GM21576 (cell line): Measurements from ENCODE around the gene RPL21.
"Not testable (repeated sequence)": the region's sequence is repeated elsewhere in the genome, so short reads cannot be mapped to it uniquely, and the experiment has no call there.

ENCODE experiments used
- ATAC-seq: cut with Tn5 transposase; IDR thresholded peaks from one replicate; pipeline ENCODE4 v1.9.1; 2021; ENCODE audit warnings: mild to moderate bottlenecking, moderate library complexity; ENCODE audit not compliant: unreplicated experiment

The RPL21 gene

GRCh38 chr13:27283906-27284493, 32.6 kb downstream of the RPL21 start:
- ATAC-seq = no peak

DNA sequence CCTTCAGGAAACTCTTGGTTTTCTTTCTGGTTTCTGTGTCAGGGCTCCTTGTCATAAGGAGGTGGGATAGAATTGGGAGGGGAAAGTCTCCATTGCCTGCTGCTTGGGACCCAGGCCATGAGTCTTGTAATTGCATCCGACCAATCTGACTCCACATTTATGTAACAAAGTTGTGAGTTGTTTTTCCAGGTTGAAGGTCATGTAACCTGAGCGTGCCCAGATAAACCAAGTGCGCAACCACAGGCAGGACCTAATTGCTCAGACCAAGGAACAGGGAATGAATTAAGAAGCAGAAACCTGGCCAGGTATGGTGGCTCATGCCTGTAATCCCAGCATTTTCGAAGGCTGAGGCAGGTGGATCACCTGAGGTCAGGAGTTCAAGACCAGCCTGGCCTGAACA, 37.0 kb downstream of the RPL21 start:
- no peak for ATAC-seq

DNA sequence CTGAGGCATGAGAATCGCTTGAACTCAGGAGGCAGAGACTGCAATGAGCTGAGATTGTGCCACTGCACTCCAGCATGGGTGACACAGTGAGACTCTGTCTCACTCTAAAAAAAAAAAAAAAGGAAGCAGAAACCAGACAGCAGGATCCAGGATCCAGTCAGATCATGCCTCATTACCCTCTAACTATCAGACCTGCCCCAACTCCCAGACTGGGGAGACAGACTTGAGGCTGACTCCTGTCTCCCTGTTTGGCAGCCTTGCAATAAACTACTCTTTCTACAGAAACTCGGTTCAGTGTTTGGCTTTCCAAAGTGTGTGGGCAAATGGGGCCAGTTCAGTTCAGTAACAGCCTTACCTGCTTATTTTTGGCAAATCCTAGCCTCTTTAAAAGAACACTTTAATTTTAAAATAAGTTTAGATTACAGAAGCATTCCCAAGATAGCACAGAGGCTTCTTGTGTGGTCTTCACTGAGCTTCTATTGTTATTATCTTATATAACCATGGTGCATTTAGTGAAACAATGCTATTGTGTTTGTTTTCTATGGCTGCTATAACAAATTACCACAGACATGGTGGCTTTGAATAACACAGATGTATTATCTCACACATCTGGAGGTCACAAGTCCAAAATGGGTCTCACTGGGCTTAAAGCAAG, 37.8 kb downstream of the RPL21 start:
- ATAC-seq = no peak

DNA sequence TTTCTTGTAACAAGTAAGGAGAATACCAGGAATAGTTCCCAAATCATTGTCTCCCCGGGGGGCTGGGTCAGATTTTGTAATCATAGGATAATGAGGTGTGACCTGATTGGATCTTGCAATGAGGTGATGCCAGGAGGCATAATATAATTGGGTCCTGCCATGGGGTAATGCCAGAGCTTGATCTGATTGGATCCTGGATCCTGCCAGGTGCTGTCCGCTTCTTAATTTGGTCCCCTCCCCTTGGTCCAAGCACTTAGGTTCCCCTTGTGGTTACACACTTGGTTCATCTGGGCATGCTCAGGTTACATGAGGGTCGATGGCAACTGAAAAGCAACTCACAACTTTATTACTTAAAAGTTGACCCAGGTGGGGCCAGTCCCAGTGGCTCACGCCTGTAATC, 39.4 kb downstream of the RPL21 start:
- no peak for ATAC-seq

DNA sequence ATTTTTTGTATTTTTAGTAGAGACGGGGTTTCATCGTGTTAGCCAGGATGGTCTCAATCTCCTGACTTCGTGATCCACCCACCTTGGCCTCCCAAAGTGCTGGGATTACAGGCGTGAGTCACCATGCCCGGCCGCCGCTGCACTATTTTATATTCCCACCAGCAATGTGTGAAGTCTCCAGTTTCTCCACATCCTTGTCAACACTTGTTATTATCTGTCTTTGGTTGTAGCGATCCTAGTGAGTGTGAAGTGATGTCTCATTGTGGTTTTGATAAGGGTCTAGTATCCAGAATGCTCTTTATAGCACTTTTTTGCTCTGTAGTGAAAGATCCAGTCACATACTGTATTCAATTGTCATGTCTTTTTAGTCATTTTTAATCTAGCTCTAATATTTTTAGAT, 40.6 kb downstream of the RPL21 start:
- ATAC-seq = not testable (repeated sequence)

DNA sequence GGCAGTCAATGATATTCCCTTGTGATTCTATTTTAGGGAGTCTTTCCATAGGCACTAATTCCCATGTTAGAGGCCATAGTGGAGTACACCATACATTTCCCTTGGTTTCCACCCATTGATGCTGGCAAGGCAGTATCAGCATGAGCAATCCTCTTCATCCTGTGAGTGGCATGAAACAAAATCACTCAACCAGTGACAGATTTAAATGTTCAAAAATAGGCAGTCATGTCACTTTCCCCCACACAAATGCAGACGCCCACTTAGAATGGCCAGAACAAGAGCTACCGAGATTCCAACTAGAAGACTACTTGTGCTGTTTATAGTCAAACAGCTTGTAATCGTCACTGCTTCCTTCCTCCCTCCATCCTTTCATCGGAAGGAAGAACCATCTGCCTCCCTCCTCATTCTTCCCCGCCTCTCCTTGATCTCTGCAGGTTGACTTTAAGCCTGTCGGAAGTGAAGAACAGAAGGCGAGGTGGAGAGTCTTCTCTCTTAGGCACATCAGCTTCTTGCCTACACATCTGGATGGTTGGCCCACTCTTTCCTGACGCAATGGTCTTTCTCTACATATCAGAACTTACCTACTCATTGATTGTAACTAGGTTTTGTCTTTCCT, 41.8 kb downstream of the RPL21 start:
- no peak for ATAC-seq

DNA sequence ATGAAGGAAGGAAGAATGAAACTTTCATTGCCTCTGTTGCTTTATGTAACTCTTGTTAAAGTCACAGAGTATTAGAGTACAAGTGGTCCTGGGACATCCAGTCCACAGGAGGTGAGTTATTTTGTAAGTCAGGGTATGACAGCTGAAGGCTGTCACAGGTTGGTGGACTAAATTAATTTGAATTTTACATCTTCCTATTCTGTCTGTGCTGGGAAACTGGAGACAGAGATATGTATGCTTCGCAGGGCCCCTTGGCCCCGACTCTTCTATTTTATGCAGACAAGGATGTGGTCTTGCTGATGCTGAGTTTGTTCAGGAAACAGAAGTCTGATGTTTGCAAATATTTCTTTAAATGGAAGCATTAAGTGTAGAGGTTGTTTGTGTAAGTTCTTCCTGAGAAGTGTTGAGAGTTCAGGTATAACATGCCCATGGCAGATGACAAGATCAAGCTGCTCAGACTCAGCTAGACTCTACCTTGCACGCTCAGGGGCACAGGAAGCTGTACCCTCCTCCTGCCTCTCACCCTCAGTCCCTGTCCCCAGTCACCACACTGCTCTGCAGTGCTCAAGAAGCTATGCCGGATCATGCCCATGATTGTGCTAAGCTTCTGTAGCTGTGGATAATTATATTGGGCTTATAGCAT, 42.6 kb downstream of the RPL21 start:
- ATAC-seq = no peak

GRCh38 chr13:27295096-27295495, 43.7 kb downstream of the RPL21 start:
- no peak for ATAC-seq

DNA sequence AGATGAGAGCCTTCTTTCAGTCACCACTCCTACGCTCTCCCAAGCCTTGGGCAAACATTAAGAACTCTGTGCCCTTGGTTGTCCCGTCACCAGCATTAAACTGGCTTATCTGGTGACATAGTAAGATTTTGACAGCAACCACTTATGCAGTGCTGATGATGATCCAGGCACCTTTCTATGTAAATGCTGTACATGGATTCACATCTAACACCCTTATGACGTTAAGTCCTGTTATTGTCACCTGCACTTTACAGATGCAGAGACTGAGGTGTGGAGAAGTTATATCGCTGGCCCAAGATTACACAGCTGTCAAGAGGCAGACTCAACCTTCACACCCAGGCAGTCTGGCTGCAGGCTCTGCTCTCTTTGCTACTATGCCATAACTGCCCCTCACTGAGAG, 44.3 kb downstream of the RPL21 start:
- ATAC-seq = no peak

- no peak for ATAC-seq
Observed at GRCh38 chr13:27296496-27296895, 45.1 kb downstream of the RPL21 start.

- ATAC-seq = no peak
Observed at GRCh38 chr13:27298849-27299248, 47.5 kb downstream of the RPL21 start.

DNA sequence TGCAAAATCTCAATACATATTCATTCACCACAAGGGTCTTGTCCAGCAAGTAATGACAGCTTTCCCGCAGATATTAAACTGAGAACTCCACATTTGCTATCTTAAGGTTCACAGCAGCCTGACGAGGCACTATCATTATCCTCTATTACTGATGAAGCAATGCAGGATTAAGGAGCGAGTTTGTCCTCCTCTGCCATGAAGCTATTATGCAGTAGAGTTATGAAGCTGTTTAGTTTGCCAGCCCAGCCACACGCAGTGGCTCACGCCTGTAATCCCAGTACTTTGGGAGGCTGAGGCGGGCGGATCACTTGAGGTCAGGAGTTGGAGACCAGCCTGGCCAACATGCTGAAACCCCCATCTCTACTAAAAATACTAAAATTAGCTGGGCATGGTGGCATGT, 49.0 kb downstream of the RPL21 start:
- ATAC-seq = not testable (repeated sequence)

DNA sequence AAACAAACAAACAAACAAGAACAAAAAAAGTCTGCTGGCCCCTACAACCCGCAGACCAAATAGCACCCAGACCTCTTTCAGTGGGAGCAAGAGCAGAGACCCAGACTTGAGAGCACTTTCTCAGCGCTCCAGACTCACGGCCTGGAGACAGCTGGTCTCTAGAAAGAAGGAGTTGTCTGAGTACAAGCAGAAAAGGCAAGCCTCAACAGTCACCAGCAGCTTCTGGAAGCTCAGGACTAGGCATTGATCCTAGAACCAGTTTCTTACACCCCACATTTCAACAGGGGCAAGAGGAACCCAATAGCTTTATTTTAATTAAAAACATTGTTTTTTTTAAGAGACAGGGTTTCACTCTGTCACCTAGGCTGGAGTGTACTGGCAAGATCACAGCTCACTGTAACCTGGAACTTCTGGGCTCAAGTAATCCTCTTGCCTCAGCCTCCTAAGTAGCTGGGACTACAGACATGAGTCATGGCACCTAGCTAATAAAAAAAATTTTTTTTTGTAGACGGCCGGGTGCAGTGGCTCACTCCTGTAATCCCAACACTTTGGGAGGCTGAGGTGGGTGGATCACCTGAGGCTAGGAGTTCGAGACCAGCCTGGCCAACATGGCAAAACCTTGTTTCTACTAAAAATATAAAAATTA, 49.7 kb downstream of the RPL21 start:
- ATAC-seq = no peak

GRCh38 chr13:27302643-27303262, 51.4 kb downstream of the RPL21 start:
- ATAC-seq = no peak

GRCh38 chr13:27304099-27304498, 52.7 kb downstream of the RPL21 start:
- no peak for ATAC-seq

GRCh38 chr13:27304611-27305010, 53.3 kb downstream of the RPL21 start:
- ATAC-seq = no peak
